Left hindlimb (tissue), 1 donor: ENCODE measurements around the gene LRP2BP.
"Not testable (repeated sequence)": the region's sequence is repeated elsewhere in the genome, so short reads cannot be mapped to it uniquely, and the experiment has no call there.

Experiments used
- DNase-seq: peaks from one replicate; pipeline ENCODE4 v3.0.0-alpha.2; 2018

The LRP2BP gene

GRCh38 chr4:185394568-185395237 is 1.0 kb downstream of the LRP2BP start:
- no peak for DNase-seq

DNA sequence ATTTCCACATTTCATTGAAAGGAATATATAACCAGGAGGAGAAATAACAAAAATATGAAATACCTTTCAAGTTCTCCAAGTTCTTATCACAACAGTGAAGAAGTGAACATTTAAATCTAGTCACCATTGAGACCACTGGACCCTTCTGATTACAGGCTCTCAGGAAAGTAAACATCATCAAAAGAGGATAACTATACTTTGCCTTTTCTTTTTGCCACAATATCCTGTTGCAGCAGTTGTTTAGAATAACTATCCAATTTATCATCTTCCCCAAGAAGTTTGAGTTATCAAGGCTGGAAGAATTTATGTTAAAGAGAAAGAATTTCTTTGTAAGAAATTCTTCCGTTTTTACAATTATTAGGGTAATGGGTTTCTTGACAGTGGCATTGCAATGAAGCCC is 3.6 kb downstream of the LRP2BP start:
- no peak for DNase-seq

DNA sequence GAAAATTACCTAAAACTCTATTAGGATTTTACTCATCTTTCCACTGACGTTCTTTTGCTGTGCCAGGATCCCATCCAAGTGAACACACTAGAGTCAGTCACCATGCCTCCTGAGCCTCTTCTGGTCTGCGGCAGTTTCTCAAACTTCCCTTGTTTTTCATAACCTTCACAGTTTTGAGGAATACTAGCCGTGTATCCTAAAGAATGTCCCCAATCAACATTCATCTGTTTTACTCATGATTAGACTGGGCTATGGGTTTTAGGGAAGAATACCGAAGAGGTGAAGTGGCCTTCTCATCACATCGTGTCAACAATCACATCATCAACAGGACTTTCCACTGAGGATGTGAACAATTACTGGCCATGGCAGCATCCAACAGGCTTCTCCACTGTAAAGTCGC is 4.8 kb downstream of the LRP2BP start:
- no peak for DNase-seq

DNA sequence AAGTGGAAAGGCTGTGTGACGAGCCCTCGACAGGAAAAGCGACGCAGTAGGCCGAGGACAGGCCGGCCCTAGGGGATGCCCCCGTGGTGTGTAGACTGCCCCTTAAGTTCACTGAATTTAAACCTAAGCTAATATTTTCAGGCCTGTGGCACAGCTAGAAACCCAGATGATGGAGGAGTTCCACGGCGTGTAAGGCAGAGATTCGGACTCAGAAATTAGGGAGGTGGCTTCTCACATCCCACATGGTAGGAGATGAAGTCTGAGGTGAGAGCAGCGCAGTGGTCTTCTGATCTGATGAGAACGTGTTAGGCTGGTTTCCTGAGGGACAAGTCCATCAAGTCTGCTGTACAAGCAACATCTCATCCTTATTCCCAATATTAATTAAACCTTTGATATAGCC is 7.8 kb downstream of the LRP2BP start:
- no peak for DNase-seq

- no peak for DNase-seq
These were observed 10.8 kb downstream of the LRP2BP start for GRCh38 chr4:185384930-185385331.

- DNase-seq, result no peak
These were observed 11.7 kb downstream of the LRP2BP start for GRCh38 chr4:185384061-185384460.

DNA sequence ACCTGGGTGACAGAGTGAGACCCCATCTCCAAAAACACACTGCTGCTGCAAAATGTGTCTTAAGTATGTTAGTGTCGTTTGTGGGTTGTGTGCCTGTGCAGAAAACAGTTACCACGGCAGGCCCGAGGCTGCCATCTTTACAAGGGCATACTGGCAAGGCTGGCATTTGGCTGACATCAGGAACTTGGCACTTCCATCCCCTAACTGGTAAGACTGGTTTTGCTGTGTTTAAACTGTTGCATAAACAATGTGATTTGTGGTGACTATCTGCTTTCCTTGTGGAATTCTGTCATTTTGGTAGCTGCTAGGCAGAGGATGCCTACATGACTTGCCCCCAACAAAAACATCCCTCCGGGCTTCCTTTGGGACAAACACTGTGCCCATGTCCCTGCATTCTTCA is 12.3 kb downstream of the LRP2BP start:
- DNase-seq, result no peak

GRCh38 chr4:185382754-185383153 is 13.0 kb downstream of the LRP2BP start:
- no peak for DNase-seq

GRCh38 chr4:185381288-185382196 is 14.2 kb downstream of the LRP2BP start:
- DNase-seq, result no peak

GRCh38 chr4:185380320-185380719 is 15.4 kb downstream of the LRP2BP start:
- no peak for DNase-seq

DNA sequence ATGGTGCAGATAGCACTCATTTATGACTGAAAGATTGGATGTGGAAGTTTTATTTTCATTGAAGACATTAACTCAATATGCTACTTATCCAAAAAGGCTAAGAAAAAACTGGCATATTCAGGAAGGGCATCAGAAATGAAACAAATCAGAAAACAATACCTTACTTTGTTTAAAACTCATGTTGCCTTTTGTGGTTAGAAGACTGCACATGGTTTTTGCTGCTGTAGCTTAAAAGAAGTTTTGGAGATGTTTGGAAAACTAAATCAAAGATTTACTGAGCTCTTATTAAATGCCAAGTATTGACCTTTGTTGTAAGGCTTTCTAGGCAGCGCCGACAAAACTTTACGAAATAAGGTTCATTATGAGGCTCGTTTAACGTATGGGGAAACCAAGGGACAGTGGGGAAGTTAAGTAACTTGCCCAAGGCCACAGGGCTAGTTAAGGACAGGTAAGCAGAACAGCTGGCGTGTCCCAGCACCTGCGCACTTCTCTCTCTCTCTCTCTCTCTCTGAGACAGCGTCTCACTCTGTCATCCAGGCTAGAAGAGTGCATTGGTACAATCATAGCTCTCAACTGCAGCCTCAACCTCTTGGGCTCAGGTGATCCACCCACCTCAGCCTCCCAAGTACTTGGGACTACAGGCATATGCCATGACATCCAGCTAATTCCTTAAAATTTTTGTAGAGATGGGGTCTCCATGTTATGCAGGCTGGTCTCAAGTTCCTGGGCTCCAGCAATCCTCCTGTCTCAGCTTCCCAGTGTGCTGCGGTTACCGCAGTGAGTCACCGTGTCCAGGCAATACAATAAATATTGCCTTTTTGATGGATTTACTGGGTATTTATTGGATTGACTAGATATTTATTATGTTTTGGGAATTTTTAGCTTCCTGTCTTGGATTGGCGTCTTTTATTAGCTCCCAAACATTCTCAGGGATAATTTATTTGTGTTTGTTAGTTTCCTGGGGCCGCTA is 16.1 kb downstream of the LRP2BP start:
- DNase-seq, result no peak

- no peak for DNase-seq
These were observed 17.5 kb downstream of the LRP2BP start for GRCh38 chr4:185378264-185378663.

- DNase-seq, result no peak
These were observed 21.2 kb downstream of the LRP2BP start for GRCh38 chr4:185374573-185374972.

GRCh38 chr4:185374027-185374426 is 21.7 kb downstream of the LRP2BP start:
- DNase-seq, result no peak

DNA sequence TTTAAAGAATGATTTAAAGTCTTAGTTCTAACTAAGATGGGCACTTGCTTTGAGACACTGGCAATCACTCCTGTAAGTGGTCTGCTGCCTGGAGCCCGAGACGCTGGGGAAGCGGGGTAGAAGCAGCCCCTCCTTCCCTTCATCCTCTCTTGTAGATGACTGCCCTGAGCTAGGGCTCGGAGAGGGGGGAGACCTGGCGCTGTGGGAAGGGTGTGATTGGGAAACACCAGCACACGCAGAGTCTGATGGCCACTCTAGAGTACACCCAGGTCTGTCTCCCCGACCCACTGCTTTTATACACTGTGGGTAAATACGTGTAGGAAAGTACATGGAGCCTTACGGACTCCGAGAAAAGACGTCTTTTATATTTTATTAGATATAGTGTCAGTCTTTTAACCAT is 24.0 kb downstream of the LRP2BP start:
- DNase-seq, result no peak

DNA sequence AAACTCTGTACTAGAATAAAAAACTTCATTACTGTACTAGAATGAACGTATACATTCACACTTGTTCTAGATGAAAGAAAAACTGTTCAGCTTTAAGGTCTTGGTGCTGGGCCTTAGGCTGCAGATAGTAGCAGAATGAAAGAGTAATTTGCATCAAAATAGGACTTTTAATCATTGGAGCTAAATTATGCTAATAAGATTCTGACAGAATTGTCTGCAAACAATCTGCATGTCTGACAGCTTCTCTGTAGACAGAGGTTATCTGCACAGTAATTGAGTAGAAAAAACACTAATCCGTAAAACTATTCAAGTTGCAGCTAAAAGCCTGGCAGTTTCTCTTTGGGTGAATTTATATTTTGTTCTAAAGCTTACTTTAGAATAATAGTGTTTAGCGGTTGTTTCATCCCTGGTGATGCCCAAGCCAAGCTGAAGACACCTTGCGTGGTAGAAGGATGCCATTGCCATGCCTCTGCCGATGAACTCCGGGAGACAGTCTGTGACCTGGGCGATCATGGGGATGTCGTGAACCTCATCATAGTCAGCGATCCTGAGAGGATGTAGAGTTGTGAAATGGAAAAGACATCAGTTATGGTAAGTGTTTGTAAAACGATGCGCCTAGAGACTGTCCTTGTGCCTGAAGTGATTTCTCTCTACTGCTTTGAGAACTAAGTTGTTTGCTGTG is 25.3 kb downstream of the LRP2BP start:
- DNase-seq, result no peak

DNA sequence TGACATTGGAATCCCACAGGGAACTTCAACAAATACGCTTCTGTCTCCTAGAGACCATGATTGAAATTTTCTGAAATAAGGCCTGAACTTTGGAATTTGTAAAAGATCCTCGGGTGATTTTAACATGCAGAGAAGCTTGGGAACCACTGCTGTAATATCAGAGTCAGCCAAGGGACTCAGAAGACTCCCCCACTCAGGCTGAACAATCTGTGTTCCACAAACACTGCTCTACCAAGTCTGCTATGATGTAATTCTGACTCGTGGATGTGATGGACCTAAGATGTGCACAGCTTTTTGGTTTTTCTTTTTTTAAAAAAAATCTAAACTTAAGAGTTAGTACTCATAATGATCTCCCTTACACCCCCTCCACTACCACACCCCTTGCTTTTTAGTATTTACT is 26.0 kb downstream of the LRP2BP start:
- DNase-seq, result no peak

- no peak for DNase-seq
These were observed 30.8 kb downstream of the LRP2BP start for GRCh38 chr4:185364886-185365285.

DNA sequence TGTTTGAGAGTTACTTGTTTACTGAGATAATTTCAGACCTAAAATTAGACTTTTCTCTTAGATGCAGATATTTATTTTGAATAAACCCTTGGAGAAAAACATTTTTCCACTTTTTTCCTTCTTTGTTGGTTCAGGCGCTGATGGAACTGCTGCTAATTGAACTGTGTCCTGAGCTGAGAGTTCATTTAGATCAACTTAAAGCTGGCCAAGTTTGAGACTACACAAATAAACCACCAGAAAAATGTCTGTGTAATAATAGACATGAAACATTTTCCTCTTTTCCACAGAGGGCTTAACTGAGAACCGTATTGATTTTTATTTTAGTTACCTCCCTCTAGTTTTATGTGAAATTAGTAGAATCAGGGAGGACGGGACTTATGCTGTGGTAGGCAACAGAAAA is 32.5 kb downstream of the LRP2BP start:
- no peak for DNase-seq

GRCh38 chr4:185362570-185362969 is 33.2 kb downstream of the LRP2BP start:
- not testable (repeated sequence) for DNase-seq

- DNase-seq, result no peak
These were observed 33.9 kb downstream of the LRP2BP start for GRCh38 chr4:185361872-185362271.

- no peak for DNase-seq
These were observed 35.8 kb downstream of the LRP2BP start for GRCh38 chr4:185359767-185360446.
